ENCODE measurements around the gene PPP3CA. TPM values are rescaled to one million over a fixed set of nuclear protein-coding genes. Genes with fewer than 3 reads are reported as not detected.

The PPP3CA gene
- total RNA-seq, 1 donor from 2014 or later, result 36.5 TPM

DNA sequence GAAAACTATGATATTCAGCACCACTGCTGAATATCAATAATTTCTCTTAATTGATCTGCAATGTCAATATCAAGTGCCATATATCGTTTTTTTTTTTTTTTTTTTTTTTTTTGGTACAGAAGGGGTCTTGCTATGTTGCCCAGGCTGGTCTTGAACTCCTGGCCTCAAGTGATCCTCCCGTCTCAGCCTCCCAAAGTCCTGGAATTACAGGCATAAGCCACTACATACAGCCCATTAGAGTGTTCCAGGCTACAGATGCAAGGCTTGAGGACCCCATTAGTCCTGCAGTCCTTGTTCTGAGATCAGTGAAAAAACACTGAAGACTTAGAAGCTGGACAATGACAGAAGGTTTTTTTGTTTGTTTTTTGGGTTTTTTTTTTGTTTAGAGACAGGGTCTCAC is 48.3 kb downstream of the PPP3CA start:
- DNase-seq (ENCODE audit: low spot score), result no peak
- H3K27me3 Mint-ChIP-seq (ENCODE audit: low read depth), result no peaks in the 10 kb centered on the region
- no peaks in the 10 kb centered on the region for H3K9me3 Mint-ChIP-seq (ENCODE audit: low read depth)
- H3K36me3 Mint-ChIP-seq (ENCODE audit: low read depth), result no peaks in the 10 kb centered on the region
- peaks cover 10% of the 10 kb centered on the region for H3K4me1 Mint-ChIP-seq (ENCODE audit: low read depth)
- no peak overlapping the region for H3K4me3 Mint-ChIP-seq (ENCODE audit: unreplicated experiment)
- TF ChIP-seq, protein P1, sequence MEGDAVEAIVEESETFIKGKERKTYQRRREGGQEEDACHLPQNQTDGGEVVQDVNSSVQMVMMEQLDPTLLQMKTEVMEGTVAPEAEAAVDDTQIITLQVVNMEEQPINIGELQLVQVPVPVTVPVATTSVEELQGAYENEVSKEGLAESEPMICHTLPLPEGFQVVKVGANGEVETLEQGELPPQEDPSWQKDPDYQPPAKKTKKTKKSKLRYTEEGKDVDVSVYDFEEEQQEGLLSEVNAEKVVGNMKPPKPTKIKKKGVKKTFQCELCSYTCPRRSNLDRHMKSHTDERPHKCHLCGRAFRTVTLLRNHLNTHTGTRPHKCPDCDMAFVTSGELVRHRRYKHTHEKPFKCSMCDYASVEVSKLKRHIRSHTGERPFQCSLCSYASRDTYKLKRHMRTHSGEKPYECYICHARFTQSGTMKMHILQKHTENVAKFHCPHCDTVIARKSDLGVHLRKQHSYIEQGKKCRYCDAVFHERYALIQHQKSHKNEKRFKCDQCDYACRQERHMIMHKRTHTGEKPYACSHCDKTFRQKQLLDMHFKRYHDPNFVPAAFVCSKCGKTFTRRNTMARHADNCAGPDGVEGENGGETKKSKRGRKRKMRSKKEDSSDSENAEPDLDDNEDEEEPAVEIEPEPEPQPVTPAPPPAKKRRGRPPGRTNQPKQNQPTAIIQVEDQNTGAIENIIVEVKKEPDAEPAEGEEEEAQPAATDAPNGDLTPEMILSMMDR (IDR thresholded peaks at IDR 0.05), result no peak
- no peak overlapping the region for H3K27ac Mint-ChIP-seq (ENCODE audit: unreplicated experiment)

DNA sequence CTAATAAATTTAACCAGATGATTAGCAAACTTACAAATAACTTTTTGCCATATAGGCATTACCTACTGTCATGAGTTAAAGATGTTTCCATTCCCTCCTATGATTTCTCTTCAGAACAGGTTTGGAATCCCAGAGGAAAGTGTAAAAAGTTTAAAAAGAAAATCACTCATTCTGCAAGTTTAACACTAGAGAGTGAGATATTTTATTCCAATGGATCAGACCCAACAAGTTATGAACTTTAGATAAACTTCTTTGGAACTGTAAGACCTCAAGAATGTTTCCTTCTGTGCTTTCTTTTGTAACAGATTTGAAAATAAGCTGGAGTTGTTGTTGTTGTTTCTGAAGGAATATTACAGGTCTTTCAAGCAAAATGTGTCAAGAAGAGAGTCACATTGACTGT is 51.6 kb downstream of the PPP3CA start:
- Mint-ChIP-seq H3K27me3 (ENCODE audit: low read depth) (no peaks in the 10 kb centered on the region), H3K9me3 (ENCODE audit: low read depth) (no peaks in the 10 kb centered on the region), H3K4me3 (ENCODE audit: unreplicated experiment) (no peak overlapping the region), H3K27ac (ENCODE audit: unreplicated experiment) (no peak overlapping the region), H3K4me1 (ENCODE audit: low read depth) (peaks cover 27% of the 10 kb centered on the region), H3K36me3 (ENCODE audit: low read depth) (no peaks in the 10 kb centered on the region)
- no peak for DNase-seq (ENCODE audit: low spot score)
- TF ChIP-seq, protein P1 (IDR thresholded peaks at IDR 0.05), result no peak

DNA sequence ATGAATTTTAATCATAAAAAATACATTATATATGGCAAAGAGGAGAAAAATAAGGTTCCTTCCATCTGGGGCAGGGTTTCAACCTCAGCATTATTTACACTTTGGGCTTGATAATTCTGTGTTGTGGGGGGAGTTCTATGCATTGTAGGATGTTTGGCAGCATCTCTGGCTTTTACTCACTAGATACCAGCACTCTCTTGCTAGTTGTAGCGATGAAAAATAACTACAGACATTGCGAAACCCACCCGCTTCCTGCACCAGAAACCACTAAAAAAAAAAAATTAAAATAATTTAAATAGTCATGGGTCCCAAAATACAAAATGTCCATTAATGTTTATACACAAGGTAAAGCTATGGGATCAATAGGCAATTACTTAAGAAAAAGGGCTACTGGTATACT is 52.7 kb downstream of the PPP3CA start:
- no peaks in the 10 kb centered on the region for H3K36me3 Mint-ChIP-seq (ENCODE audit: low read depth)

DNA sequence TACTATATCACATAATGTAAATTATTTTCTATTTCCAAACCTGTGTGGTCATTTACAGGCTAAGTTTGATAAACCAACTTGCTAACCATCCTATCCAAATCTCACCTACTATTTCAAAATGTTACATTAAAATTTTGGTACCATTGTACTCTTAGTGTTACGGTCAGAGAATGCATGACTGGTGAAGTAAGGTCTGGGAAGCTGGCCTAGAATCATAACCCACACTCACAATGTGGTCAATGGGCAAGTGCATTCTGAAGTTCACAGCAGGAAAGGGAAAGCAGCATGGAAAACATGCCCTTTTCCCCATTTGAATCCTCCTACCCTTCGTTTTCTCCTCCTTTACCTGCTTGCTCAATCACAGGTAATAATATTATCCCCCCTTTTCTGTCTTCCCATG is 54.4 kb downstream of the PPP3CA start:
- H3K9me3 Mint-ChIP-seq (ENCODE audit: low read depth), result no peaks in the 10 kb centered on the region
- TF ChIP-seq, protein P1 (IDR thresholded peaks at IDR 0.05), result no peak
- H3K4me3 Mint-ChIP-seq (ENCODE audit: unreplicated experiment), result no peak overlapping the region
- H3K27ac Mint-ChIP-seq (ENCODE audit: unreplicated experiment), result no peak overlapping the region
- no peak for DNase-seq (ENCODE audit: low spot score)
- peaks cover 38% of the 10 kb centered on the region for H3K4me1 Mint-ChIP-seq (ENCODE audit: low read depth)
- H3K27me3 Mint-ChIP-seq (ENCODE audit: low read depth), result no peaks in the 10 kb centered on the region
- no peaks in the 10 kb centered on the region for H3K36me3 Mint-ChIP-seq (ENCODE audit: low read depth)

More for the DNA sequence above, 52.7 kb downstream of the PPP3CA start:
- Mint-ChIP-seq H3K9me3 (ENCODE audit: low read depth) (no peaks in the 10 kb centered on the region), H3K4me1 (ENCODE audit: low read depth) (peaks cover 27% of the 10 kb centered on the region), H3K27ac (ENCODE audit: unreplicated experiment) (no peak overlapping the region), H3K4me3 (ENCODE audit: unreplicated experiment) (no peak overlapping the region), H3K27me3 (ENCODE audit: low read depth) (no peaks in the 10 kb centered on the region)
- no peak for DNase-seq (ENCODE audit: low spot score)
- TF ChIP-seq, protein P1 (IDR thresholded peaks at IDR 0.05), result no peak

DNA sequence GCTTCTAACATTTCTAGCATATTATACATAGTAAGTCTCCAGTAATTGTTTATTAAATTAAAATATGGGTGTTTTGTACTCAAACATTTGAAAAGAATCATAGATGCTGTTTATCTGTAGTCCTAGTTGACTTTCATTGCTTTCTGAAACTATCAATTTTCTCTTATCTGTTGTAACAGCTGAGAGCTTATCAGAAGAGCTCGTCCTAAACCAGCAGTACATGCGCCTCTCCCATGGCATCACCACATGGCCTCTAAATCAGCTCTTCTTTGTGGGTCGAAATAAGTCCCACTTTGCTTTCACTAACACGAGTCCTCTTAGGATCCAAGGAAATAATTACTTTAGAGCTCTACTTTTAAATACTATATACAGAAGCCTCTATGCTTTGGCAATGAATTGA is 55.1 kb downstream of the PPP3CA start:
- TF ChIP-seq, protein P1 (IDR thresholded peaks at IDR 0.05), result no peak
- no peak overlapping the region for H3K27ac Mint-ChIP-seq (ENCODE audit: unreplicated experiment)
- no peaks in the 10 kb centered on the region for H3K36me3 Mint-ChIP-seq (ENCODE audit: low read depth)
- peaks cover 43% of the 10 kb centered on the region for H3K4me1 Mint-ChIP-seq (ENCODE audit: low read depth)
- no peak for DNase-seq (ENCODE audit: low spot score)
- no peaks in the 10 kb centered on the region for H3K9me3 Mint-ChIP-seq (ENCODE audit: low read depth)
- H3K4me3 Mint-ChIP-seq (ENCODE audit: unreplicated experiment), result no peak overlapping the region
- H3K27me3 Mint-ChIP-seq (ENCODE audit: low read depth), result no peaks in the 10 kb centered on the region

Data from chondrocyte (in vitro differentiated cells).